K562 (cell line): ENCODE data around the gene FOXN3. TPM values are rescaled to one million over a fixed set of nuclear protein-coding genes. Genes with fewer than 3 reads are reported as not detected.

ENCODE experiments used
- ATAC-seq: fragments of 200-7000 bp; cut with Tn5 transposase; 3 replicates; pipeline ENCODE4 v1.9.1; 2020; ENCODE audit warnings: moderate library complexity
- BruUV-seq: library from RNA; stranded (reverse); fragments of 400-500 nt; replicated peaks from 2 replicates; lab custom pipeline; 2021; lab: Mats Ljungman, UMichigan
- CTCF ChIA-PET: fragments of 300-600 bp; formaldehyde crosslinking; extraction: SDS; loops from one replicate; lab custom pipeline; 2021; ENCODE audit warnings: low intra/inter-chr PET ratio; lab: Yijun Ruan, JAX
- POLR2A ChIA-PET: fragments of 300-600, 350-650 bp; sonication (Branson Sonifier 250); formaldehyde crosslinking; extraction: SDS; loops from one replicate; lab custom pipeline; 2021; ENCODE audit warnings: antibody characterized with exemption, inconsistent platforms; lab: Yijun Ruan, JAX
- DNase-seq, 4 experiments: peaks; one replicate each; pipeline versions ENCODE4 v3.0.0 to v3.0.0-alpha.2; 2011 to 2018; ENCODE audit warnings: low spot score in 3 of 4, mixed read lengths in 3 of 4; ENCODE audit errors: extremely low read depth in 1 of 4
- FAIRE-seq: peaks from 2 replicates; lab custom pipeline; 2011; peaks lifted over from hg19 to GRCh38; lab: Jason Lieb, UNC
- H2AFZ ChIP-seq: 2 replicates; pipeline ENCODE4 v1.6.0; 2011; ENCODE audit warnings: low read depth, low read length, control low read depth, inconsistent platforms
- H3K27ac ChIP-seq: fragments of 200-600 bp; 3 replicates; pipeline ENCODE4 v1.8.0; 2011; ENCODE audit warnings: low read depth, mild to moderate bottlenecking, control low read depth, inconsistent platforms, low read length, moderate library complexity, mixed read lengths; ENCODE audit errors: extremely low read depth
- H3K27me3 ChIP-seq, 2 experiments: fragments of 300-600 bp in 1 of 2; 2 replicates in 1 of 2; 3 replicates in 1 of 2; pipeline versions ENCODE4 v1.6.0 to v1.8.0; 2011; ENCODE audit warnings: inconsistent platforms in 2 of 2, low read length in 2 of 2, mild to moderate bottlenecking in 1 of 2, mixed read lengths in 1 of 2, moderate library complexity in 1 of 2; ENCODE audit not compliant: control insufficient read depth in 2 of 2, insufficient read depth in 2 of 2
- H3K36me3 ChIP-seq: fragments of 300-600 bp; 3 replicates; pipeline ENCODE4 v1.8.0; 2011; ENCODE audit warnings: mild to moderate bottlenecking, low read length, inconsistent platforms; ENCODE audit not compliant: control insufficient read depth, insufficient read depth
- H3K4me1 ChIP-seq, 2 experiments: fragments of 200-600 bp in 1 of 2; replicated peaks in 1 of 2; 2 replicates in 1 of 2; 3 replicates in 1 of 2; pipeline versions ENCODE4 v1.5.1 to v1.8.0; 2011; ENCODE audit warnings: inconsistent platforms in 2 of 2, low read length in 2 of 2, mild to moderate bottlenecking in 1 of 2, mixed read lengths in 1 of 2, moderate library complexity in 1 of 2; ENCODE audit not compliant: control insufficient read depth in 2 of 2, insufficient read depth in 2 of 2
- H3K4me2 ChIP-seq: 2 replicates; pipeline ENCODE4 v1.6.1; 2011; ENCODE audit warnings: low read length, control low read depth, inconsistent platforms, mixed read lengths; ENCODE audit not compliant: insufficient read depth
- H3K4me3 ChIP-seq: fragments of 200-600 bp; sonication (generic), shearing (Covaris generic); 2 replicates; pipeline ENCODE4 v1.5.1; 2016; ENCODE audit warnings: control low read depth, inconsistent platforms
- H3K79me2 ChIP-seq: fragments of 200-600 bp; 3 replicates; pipeline ENCODE4 v1.8.0; 2011; ENCODE audit warnings: low read length, inconsistent platforms; ENCODE audit not compliant: control insufficient read depth, insufficient read depth
- H3K9ac ChIP-seq, 2 experiments: 2 replicates each; pipeline versions ENCODE4 v1.6.0 to v1.6.1; 2011; ENCODE audit warnings: low read depth in 2 of 2, low read length in 2 of 2, control low read depth in 1 of 2, inconsistent platforms in 1 of 2, mild to moderate bottlenecking in 1 of 2, mixed read lengths in 1 of 2; ENCODE audit not compliant: insufficient read depth in 1 of 2
- H3K9me1 ChIP-seq: one replicate; pipeline ENCODE4 v1.6.0; 2011; ENCODE audit warnings: inconsistent platforms, mild to moderate bottlenecking, low read length, moderate library complexity; ENCODE audit not compliant: control insufficient read depth, insufficient read depth
- H3K9me3 ChIP-seq: replicated peaks from 2 replicates; pipeline ENCODE4 v1.5.1; 2011; ENCODE audit warnings: low read depth, low read length, inconsistent platforms; ENCODE audit not compliant: control insufficient read depth, insufficient read depth
- H4K20me1 ChIP-seq: replicated peaks from 2 replicates; pipeline ENCODE4 v1.6.1; 2011; ENCODE audit warnings: low read length, inconsistent platforms, mixed read lengths; ENCODE audit not compliant: control insufficient read depth, insufficient read depth
- GTF2A2 ChIP-seq: IDR thresholded peaks from 2 replicates; pipeline ENCODE4 v1.6.1; 2016; ENCODE audit warnings: mild to moderate bottlenecking, missing genetic modification characterization, missing compliant biosample characterization
- SIN3A ChIP-seq, 2 experiments: fragments of 150-350 bp in 1 of 2; IDR thresholded peaks; 2 replicates each; pipeline ENCODE4 v1.6.1; 2011 to 2016; ENCODE audit warnings: borderline replicate concordance in 2 of 2, low read depth in 2 of 2, low read length in 2 of 2, mild to moderate bottlenecking in 2 of 2, moderate library complexity in 2 of 2; ENCODE audit not compliant: control insufficient read depth in 1 of 2
- SMARCB1 ChIP-seq: IDR thresholded peaks from 2 replicates; pipeline ENCODE4 v1.6.1; 2011; ENCODE audit warnings: improper control_type of control experiment, low read depth; ENCODE audit not compliant: insufficient read length
- SRSF3 ChIP-seq: fragments of 200-400 bp; formaldehyde crosslinking; IDR thresholded peaks from 2 replicates; pipeline ENCODE4 v1.6.1; 2016; ENCODE audit warnings: mild to moderate bottlenecking, low read length, moderate library complexity; ENCODE audit not compliant: insufficient read depth
- ZC3H4 ChIP-seq: sonication (generic); formaldehyde crosslinking; IDR thresholded peaks from 2 replicates; pipeline ENCODE4 v1.9.0; 2021; ENCODE audit warnings: missing genetic modification reagents, borderline replicate concordance
- ZFP1 ChIP-seq: fragments of 450-650 bp; formaldehyde crosslinking; IDR thresholded peaks from 2 replicates; pipeline ENCODE4 v1.4.0; 2020; ENCODE audit warnings: mild to moderate bottlenecking, mixed read lengths
- ZFX ChIP-seq: sonication (generic); formaldehyde crosslinking; IDR thresholded peaks from 2 replicates; pipeline ENCODE4 v1.8.0; 2022; ENCODE audit warnings: mild to moderate bottlenecking, missing genetic modification reagents, moderate library complexity
- ZNF41 ChIP-seq: fragments of 250-450 bp; sonication (Bioruptor Pico); conservative IDR thresholded peaks from 2 replicates; pipeline ENCODE4 v1.4.0; 2020; ENCODE audit warnings: mild to moderate bottlenecking
- ZNF766 ChIP-seq: fragments of 200-800 bp; sonication (Bioruptor generic); conservative IDR thresholded peaks from 2 replicates; pipeline ENCODE4 v1.6.1; 2016; ENCODE audit warnings: missing genetic modification characterization, missing compliant biosample characterization
- ZSCAN29 ChIP-seq: fragments of 450-650 bp; IDR thresholded peaks from 2 replicates; pipeline ENCODE4 v1.6.1; 2017
- WGBS: fragments of 100-300 bp; shearing (Covaris generic); methylation state at CpG from one replicate; pipeline ENCODE4 v1.1.6; 2016; ENCODE audit warnings: low coverage, mixed read lengths; ENCODE audit not compliant: insufficient coverage; ENCODE audit errors: missing lambda C conversion rate; 5-methylcytosine and 5-hydroxymethylcytosine counted together
- in situ Hi-C: fragments of 300-500 bp; cut with MboI; formaldehyde crosslinking; loops from 4 replicates; pipeline ENCODE4 v1.15.0; 2018; ENCODE audit warnings: inconsistent platforms, mixed read lengths
- intact Hi-C: fragments of 100-400 bp; cut with micrococcal nuclease; formaldehyde crosslinking; loops from 2 replicates; pipeline ENCODE4 v1.14.2; 2022
- polyA plus RNA-seq, 8 experiments: library from polyadenylated mRNA; depleted of rRNA in 4 of 8; stranded (reverse) in 5 of 8; unstranded in 3 of 8; fragments of >200 nt; fragmentation: Nextera tagmentation in 2 of 8; fragmentation: Illumina TruSeq in 1 of 8; extraction: Ambion mirVana in 2 of 8; extraction: Trizol in 1 of 8; gene quantifications; 2 replicates each; pipeline versions ENCODE4 v1.2.1 to v1.2.3, GENCODE V29; 2011 to 2014; ENCODE audit warnings: inconsistent platforms in 1 of 8, missing spikeins in 1 of 8
- total RNA-seq, 7 experiments: library from RNA; depleted of rRNA in 6 of 7; stranded (reverse); fragments of >200 nt in 6 of 7; fragmentation: Illumina TruSeq in 2 of 7; extraction: Trizol in 2 of 7; gene quantifications; 2 replicates each; pipeline versions ENCODE4 v1.2.1 to v1.2.3, GENCODE V29; 2011 to 2021; ENCODE audit warnings: low replicate concordance in 1 of 7
- TF ChIP-seq, protein P1 (sequence below): sonication (generic); formaldehyde crosslinking; IDR thresholded peaks from 2 replicates; pipeline ENCODE4 v1.9.0; 2022; ENCODE audit warnings: mild to moderate bottlenecking, missing genetic modification reagents
- TF ChIP-seq, protein P2 (sequence below): sonication (generic); formaldehyde crosslinking; IDR thresholded peaks from 2 replicates; pipeline ENCODE4 v1.8.0; 2022; ENCODE audit warnings: mild to moderate bottlenecking, missing genetic modification reagents, borderline replicate concordance

FOXN3 gene
- total and polyA plus RNA-seq, 9 of the 15 experiments (the other 6 are each of a cell fraction or from before 2014, with no cell fraction given) = 0.07 to 1.3 (median 0.40) TPM

DNA sequence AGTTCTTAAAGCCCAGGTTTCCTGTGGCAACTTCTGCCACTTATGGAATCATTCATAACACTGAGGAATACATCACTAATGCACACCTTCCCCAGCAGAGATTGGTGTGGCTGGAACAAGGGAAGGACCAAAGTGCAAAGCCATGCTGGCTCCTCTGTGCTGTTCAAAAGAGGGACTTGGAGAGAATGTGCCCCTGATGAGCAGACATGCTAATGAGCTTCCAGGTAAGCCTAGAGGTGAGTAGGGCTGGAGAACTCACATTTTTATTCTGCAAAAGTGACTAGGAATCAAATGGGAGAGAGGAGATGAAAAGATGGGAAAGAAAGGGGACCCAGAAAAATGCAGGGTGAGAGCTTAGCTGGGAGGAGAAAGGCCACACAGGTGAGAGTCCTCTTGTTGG is 302.9 kb downstream of the FOXN3 start (continued):
- TF ChIP-seq ZNF41 (CRISPR knock-in tag) (no peak), ZC3H4 (CRISPR knock-in tag) (no peak), GTF2A2 (tag) (no peak), ZSCAN29 (no peak)
- TF ChIP-seq, protein P1, sequence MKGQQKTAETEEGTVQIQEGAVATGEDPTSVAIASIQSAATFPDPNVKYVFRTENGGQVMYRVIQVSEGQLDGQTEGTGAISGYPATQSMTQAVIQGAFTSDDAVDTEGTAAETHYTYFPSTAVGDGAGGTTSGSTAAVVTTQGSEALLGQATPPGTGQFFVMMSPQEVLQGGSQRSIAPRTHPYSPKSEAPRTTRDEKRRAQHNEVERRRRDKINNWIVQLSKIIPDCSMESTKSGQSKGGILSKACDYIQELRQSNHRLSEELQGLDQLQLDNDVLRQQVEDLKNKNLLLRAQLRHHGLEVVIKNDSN = no peak

DNA sequence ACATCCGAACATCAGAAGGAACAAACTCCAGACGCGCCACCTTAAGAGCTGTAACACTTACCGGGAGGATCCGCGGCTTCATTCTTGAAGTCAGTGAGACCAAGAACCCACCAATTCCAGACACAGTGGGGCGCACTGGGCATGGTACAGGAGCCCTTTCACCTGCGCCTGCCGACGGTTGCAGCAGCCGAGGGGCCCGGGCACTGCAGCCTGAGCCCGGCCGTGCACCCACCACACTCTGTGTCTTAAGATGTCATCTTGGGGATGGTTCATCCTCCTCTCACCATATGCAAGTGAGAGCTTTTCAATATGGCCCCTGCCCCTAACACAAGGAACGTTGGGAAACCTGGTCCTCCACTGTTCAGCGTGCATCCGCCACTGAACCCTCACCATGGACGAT is 304.3 kb downstream of the FOXN3 start:
- intact Hi-C loops = no loop called here
- Histone ChIP-seq H3K9me1 (no peaks in the 10 kb centered on the region), H3K4me1 (peaks cover 0 to 6% of the 10 kb centered on the region in 2 experiments; a peak in 1 of 5 replicates), H3K9ac (no peak overlapping the region), H3K9me3 (no peaks in the 10 kb centered on the region), H3K4me3 (no peak overlapping the region), H3K27me3 (peaks cover 0 to 5% of the 10 kb centered on the region in 2 experiments; a peak in 2 of 5 replicates), H3K27ac (no peak overlapping the region), H3K79me2 (no peaks in the 10 kb centered on the region), H3K36me3 (no peaks in the 10 kb centered on the region), H4K20me1 (no peaks in the 10 kb centered on the region), H3K4me2 (peak overlapping the region; percentile 14; the same call in 1 of the 2 replicates), H2AFZ (0 out of 2 replicates have a peak overlapping the region, but pooled peaks have one; percentile 24)
- ATAC-seq (no peak; the same call in 2 of the 3 replicates), DNase-seq (no peak), FAIRE-seq (no peak)
- 23% methylated on average over 16 of the region's 18 CpGs for WGBS
- BruUV-seq = no TSS peak
- POLR2A ChIA-PET = no interaction called here
- in situ Hi-C loops = no loop called here
- CTCF ChIA-PET = no interaction called here
- TF ChIP-seq ZFX (CRISPR knock-in tag) (no peak), SRSF3 (no peak), ZFP1 (CRISPR knock-in tag) (no peak), SIN3A (IDR thresholded peaks at IDR 0.05; ENCODE audit: borderline replicate concordance in 2 of 2, control insufficient read depth in 1 of 2, low read depth in 2 of 2, low read length in 2 of 2) (no peak), SMARCB1 (no peak), ZNF766 (CRISPR knock-in tag) (no peak)
- TF ChIP-seq, protein P2, sequence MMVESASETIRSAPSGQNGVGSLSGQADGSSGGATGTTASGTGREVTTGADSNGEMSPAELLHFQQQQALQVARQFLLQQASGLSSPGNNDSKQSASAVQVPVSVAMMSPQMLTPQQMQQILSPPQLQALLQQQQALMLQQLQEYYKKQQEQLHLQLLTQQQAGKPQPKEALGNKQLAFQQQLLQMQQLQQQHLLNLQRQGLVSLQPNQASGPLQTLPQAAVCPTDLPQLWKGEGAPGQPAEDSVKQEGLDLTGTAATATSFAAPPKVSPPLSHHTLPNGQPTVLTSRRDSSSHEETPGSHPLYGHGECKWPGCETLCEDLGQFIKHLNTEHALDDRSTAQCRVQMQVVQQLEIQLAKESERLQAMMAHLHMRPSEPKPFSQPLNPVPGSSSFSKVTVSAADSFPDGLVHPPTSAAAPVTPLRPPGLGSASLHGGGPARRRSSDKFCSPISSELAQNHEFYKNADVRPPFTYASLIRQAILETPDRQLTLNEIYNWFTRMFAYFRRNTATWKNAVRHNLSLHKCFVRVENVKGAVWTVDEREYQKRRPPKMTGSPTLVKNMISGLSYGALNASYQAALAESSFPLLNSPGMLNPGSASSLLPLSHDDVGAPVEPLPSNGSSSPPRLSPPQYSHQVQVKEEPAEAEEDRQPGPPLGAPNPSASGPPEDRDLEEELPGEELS (CRISPR knock-in tag) = no peak
